Neural progenitor cell (in vitro differentiated cells): ENCODE measurements around the gene COX5A. TPM values are rescaled to one million over a fixed set of nuclear protein-coding genes. Genes with fewer than 3 reads are reported as not detected.
"Not testable (repeated sequence)": the region's sequence is repeated elsewhere in the genome, so short reads cannot be mapped to it uniquely, and the experiment has no call there.

ENCODE experiments used
- DNase-seq: peaks from one replicate; pipeline ENCODE4 v3.0.0-alpha.2; 2016; ENCODE audit warnings: low spot score
- H2AFZ ChIP-seq: fragments of 200-600 bp; sonication (generic); replicated peaks from 2 replicates; pipeline ENCODE4 v1.6.1; 2016; ENCODE audit warnings: antibody characterized with exemption
- H3F3A ChIP-seq: fragments of 200-600 bp; sonication (generic); 2 replicates; pipeline ENCODE4 v1.6.1; 2016; ENCODE audit warnings: antibody characterized with exemption, low read depth
- H3K27ac ChIP-seq: fragments of 200-600 bp; sonication (generic); 2 replicates; pipeline ENCODE4 v1.5.1; 2016; ENCODE audit warnings: mild to moderate bottlenecking
- H3K27me3 ChIP-seq: fragments of 200-600 bp; sonication (generic); 2 replicates; pipeline ENCODE4 v1.6.1; 2016; ENCODE audit warnings: mild to moderate bottlenecking, moderate library complexity
- H3K36me3 ChIP-seq: fragments of 200-600 bp; sonication (generic); 2 replicates; pipeline ENCODE4 v1.5.1; 2016
- H3K4me1 ChIP-seq: fragments of 200-600 bp; sonication (generic); 2 replicates; pipeline ENCODE4 v1.6.1; 2016; ENCODE audit warnings: mixed run types
- H3K4me2 ChIP-seq: fragments of 200-600 bp; sonication (generic); 2 replicates; pipeline ENCODE4 v1.6.1; 2016
- H3K4me3 ChIP-seq: fragments of 200-600 bp; sonication (generic); 2 replicates; pipeline ENCODE4 v1.5.1; 2016
- H3K79me2 ChIP-seq: fragments of 200-600 bp; sonication (generic); 2 replicates; pipeline ENCODE4 v1.6.1; 2016; ENCODE audit warnings: low read depth
- H3K9ac ChIP-seq: fragments of 200-600 bp; sonication (generic); 2 replicates; pipeline ENCODE4 v1.6.1; 2016
- H3K9me3 ChIP-seq: fragments of 200-600 bp; sonication (generic); 2 replicates; pipeline ENCODE4 v1.5.1; 2016; ENCODE audit warnings: low read depth
- H4K20me1 ChIP-seq: fragments of 200-600 bp; sonication (generic); 2 replicates; pipeline ENCODE4 v1.6.1; 2016; ENCODE audit warnings: low read depth
- H3K27ac Mint-ChIP-seq: 3 replicates; pipeline ENCODE4 v1.8.0; 2021; ENCODE audit warnings: mixed read lengths
- H3K27me3 Mint-ChIP-seq: 2 replicates; pipeline ENCODE4 v1.8.0; 2022; ENCODE audit warnings: low read depth, mild to moderate bottlenecking, inconsistent platforms, moderate library complexity, mixed read lengths; ENCODE audit not compliant: insufficient read depth
- H3K36me3 Mint-ChIP-seq: 3 replicates; pipeline ENCODE4 v1.8.0; 2021; ENCODE audit warnings: mixed read lengths
- H3K4me1 Mint-ChIP-seq: 3 replicates; pipeline ENCODE4 v1.8.0; 2021; ENCODE audit warnings: mixed read lengths
- H3K4me3 Mint-ChIP-seq: 3 replicates; pipeline ENCODE4 v1.8.0; 2021; ENCODE audit warnings: mild to moderate bottlenecking, moderate library complexity, mixed read lengths
- H3K9me3 Mint-ChIP-seq: 3 replicates; pipeline ENCODE4 v1.8.0; 2020; ENCODE audit warnings: mixed read lengths
- EZH2 ChIP-seq: fragments of 200-600 bp; sonication (generic); IDR thresholded peaks from 2 replicates; pipeline ENCODE4 v1.6.1; 2017; ENCODE audit warnings: antibody characterized with exemption, mild to moderate bottlenecking, moderate library complexity
- EZH2phosphoT487 ChIP-seq: fragments of 200-600 bp; sonication (generic); IDR thresholded peaks from 2 replicates; pipeline ENCODE4 v1.6.1; 2017; ENCODE audit warnings: antibody characterized with exemption
- total RNA-seq: library from RNA; depleted of rRNA; stranded (reverse); fragments of >200 nt; gene quantifications from 2 replicates; pipeline ENCODE4 v1.2.3, GENCODE V29; 2015; ENCODE audit warnings: low replicate concordance
- TF ChIP-seq, protein P1 (sequence below): fragments of 200-600 bp; sonication (generic); IDR thresholded peaks from 2 replicates; pipeline ENCODE4 v1.5.1; 2017; ENCODE audit warnings: antibody characterized with exemption, mild to moderate bottlenecking

Gene COX5A
- total RNA-seq, 1 donor from 2014 or later: 200 TPM

DNA sequence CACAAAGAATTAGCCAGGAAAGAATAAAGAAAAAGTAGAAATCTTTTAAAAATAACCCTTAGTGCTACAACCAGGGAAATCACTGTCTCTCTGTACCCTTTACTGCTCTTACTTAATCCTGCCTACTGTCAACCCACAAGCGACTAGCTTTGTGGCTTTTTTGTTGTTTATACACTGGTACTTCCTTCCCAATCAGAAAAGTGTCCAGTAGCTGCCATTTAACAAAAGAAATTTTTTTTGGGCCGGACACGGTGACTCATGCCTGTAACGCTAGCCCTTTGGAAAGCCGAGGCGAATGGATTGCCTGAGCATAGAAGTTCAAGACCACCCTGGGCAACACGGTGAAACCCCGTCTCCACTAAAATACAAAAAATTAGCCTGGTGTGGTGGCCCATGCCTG, 17.4 kb downstream of the COX5A start:
- H3K9me3 ChIP-seq: no peaks in the 10 kb centered on the region
- no peaks in the 10 kb centered on the region for H3K27me3 ChIP-seq
- Mint-ChIP-seq H3K27ac (no peak overlapping the region), H3K4me1 (no peaks in the 10 kb centered on the region), H3K4me3 (no peak overlapping the region), H3K36me3 (peaks cover 39% of the 10 kb centered on the region), H3K9me3 (no peaks in the 10 kb centered on the region), H3K27me3 (no peaks in the 10 kb centered on the region)
- no peaks in the 10 kb centered on the region for H4K20me1 ChIP-seq
- no peaks in the 10 kb centered on the region for H3K79me2 ChIP-seq
- no peak overlapping the region for H3K4me3 ChIP-seq
- no peak overlapping the region for H3K4me2 ChIP-seq
- no peak overlapping the region for H3K9ac ChIP-seq
- no peak overlapping the region for H3K27ac ChIP-seq
- TF ChIP-seq EZH2: no peak
- TF ChIP-seq EZH2phosphoT487: no peak
- TF ChIP-seq, protein P1, sequence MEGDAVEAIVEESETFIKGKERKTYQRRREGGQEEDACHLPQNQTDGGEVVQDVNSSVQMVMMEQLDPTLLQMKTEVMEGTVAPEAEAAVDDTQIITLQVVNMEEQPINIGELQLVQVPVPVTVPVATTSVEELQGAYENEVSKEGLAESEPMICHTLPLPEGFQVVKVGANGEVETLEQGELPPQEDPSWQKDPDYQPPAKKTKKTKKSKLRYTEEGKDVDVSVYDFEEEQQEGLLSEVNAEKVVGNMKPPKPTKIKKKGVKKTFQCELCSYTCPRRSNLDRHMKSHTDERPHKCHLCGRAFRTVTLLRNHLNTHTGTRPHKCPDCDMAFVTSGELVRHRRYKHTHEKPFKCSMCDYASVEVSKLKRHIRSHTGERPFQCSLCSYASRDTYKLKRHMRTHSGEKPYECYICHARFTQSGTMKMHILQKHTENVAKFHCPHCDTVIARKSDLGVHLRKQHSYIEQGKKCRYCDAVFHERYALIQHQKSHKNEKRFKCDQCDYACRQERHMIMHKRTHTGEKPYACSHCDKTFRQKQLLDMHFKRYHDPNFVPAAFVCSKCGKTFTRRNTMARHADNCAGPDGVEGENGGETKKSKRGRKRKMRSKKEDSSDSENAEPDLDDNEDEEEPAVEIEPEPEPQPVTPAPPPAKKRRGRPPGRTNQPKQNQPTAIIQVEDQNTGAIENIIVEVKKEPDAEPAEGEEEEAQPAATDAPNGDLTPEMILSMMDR: no peak
- H3F3A ChIP-seq: no peaks in the 10 kb centered on the region
- no peaks in the 10 kb centered on the region for H3K4me1 ChIP-seq
- no peak for DNase-seq
- H3K36me3 ChIP-seq: no peaks in the 10 kb centered on the region
- H2AFZ ChIP-seq: no peak overlapping the region

DNA sequence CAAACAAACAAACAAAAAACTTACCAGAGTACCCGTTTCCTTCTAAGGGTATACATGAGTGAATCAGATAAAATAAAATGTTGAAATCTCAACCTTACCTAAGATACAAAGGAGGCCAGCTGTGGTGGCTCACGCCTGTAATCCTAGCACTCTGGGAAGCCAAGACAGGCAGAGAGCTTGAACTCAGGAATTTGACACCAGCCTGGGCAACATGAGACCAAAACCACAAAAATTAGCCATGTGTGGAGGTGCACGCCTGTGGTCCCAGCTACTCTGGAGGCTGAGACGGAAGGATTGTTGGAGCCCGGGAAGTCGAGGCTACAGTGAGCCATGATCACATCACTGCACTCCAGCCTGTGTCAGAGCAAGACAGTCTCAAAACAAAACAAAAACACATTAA, 20.2 kb downstream of the COX5A start:
- Histone ChIP-seq H3F3A (peaks cover 8% of the 10 kb centered on the region), H3K9me3 (no peaks in the 10 kb centered on the region), H3K27ac (no peak overlapping the region), H3K4me3 (no peak overlapping the region), H2AFZ (no peak overlapping the region), H3K4me1 (no peaks in the 10 kb centered on the region), H4K20me1 (no peaks in the 10 kb centered on the region), H3K9ac (no peak overlapping the region), H3K4me2 (no peak overlapping the region), H3K36me3 (no peaks in the 10 kb centered on the region), H3K79me2 (no peaks in the 10 kb centered on the region), H3K27me3 (no peaks in the 10 kb centered on the region)
- Mint-ChIP-seq H3K27ac (no peak overlapping the region), H3K4me3 (no peak overlapping the region), H3K4me1 (no peaks in the 10 kb centered on the region), H3K36me3 (peaks cover 46% of the 10 kb centered on the region), H3K9me3 (no peaks in the 10 kb centered on the region), H3K27me3 (no peaks in the 10 kb centered on the region)
- no peak for TF ChIP-seq EZH2
- no peak for TF ChIP-seq EZH2phosphoT487
- TF ChIP-seq, protein P1: no peak
- no peak for DNase-seq

DNA sequence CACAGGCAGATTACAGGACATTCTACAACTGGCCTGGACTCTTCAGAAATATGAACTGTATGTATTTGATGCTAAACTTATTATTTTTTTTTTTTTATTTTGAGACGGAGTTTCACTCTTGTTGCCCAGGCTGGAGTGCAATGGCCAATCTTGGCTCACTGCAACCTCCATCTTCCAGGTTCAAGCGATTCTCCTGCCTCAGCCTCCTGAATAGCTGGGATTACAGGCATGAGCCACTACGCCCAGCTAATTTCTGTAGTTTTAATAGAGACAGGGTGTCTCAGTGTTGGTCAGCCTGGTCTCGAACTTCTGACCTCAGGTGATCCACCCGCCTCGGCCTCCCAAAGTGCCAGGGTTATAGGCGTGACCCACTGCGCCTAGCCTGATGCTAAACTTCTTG, 24.1 kb downstream of the COX5A start:
- H3K4me1 ChIP-seq, DNase-seq, H3K9ac ChIP-seq, H3K9me3 Mint-ChIP-seq, H3K27ac ChIP-seq, H3K27me3 ChIP-seq, H2AFZ ChIP-seq, H3K9me3 ChIP-seq, H4K20me1 ChIP-seq, H3F3A ChIP-seq, H3K4me3 ChIP-seq, H3K4me1 Mint-ChIP-seq, H3K4me3 Mint-ChIP-seq, H3K79me2 ChIP-seq, H3K27ac Mint-ChIP-seq, H3K36me3 ChIP-seq, H3K27me3 Mint-ChIP-seq, H3K4me2 ChIP-seq: not testable (repeated sequence)
- peaks cover 37% of the 10 kb centered on the region for H3K36me3 Mint-ChIP-seq

DNA sequence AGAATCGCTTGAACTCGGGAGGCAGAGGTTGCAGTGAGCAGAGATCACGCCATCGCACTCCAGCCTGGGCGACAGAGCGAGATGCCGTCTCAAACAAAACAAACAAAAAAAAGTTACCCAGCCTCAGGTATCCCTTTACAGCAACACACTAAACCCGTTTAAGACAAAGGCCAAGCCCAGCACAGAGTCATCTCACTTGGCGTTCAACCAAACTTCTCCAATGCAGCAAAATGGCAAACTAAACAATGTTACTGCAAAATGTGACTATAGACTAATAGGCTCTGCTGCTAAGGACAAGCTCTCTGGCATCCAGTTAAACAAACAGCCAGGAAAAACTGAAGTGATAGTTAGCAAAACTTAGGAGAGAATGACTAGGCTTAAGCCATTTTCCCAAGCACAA, 24.8 kb downstream of the COX5A start:
- H3K4me2 ChIP-seq: no peak overlapping the region
- peaks cover 8% of the 10 kb centered on the region for H3F3A ChIP-seq
- no peaks in the 10 kb centered on the region for H3K4me1 ChIP-seq
- no peaks in the 10 kb centered on the region for H3K36me3 ChIP-seq
- TF ChIP-seq EZH2: no peak
- no peak for TF ChIP-seq EZH2phosphoT487
- TF ChIP-seq, protein P1: no peak
- Mint-ChIP-seq H3K27ac (no peak overlapping the region), H3K27me3 (no peaks in the 10 kb centered on the region), H3K4me3 (no peak overlapping the region), H3K9me3 (no peaks in the 10 kb centered on the region), H3K4me1 (no peaks in the 10 kb centered on the region), H3K36me3 (peaks cover 36% of the 10 kb centered on the region)
- no peak overlapping the region for H3K9ac ChIP-seq
- DNase-seq: no peak
- H3K79me2 ChIP-seq: no peaks in the 10 kb centered on the region
- H3K9me3 ChIP-seq: no peaks in the 10 kb centered on the region
- H2AFZ ChIP-seq: no peak overlapping the region
- H3K4me3 ChIP-seq: no peak overlapping the region
- no peaks in the 10 kb centered on the region for H4K20me1 ChIP-seq
- H3K27me3 ChIP-seq: no peaks in the 10 kb centered on the region
- no peak overlapping the region for H3K27ac ChIP-seq
